ENCODE data around the gene PDP2. TPM values are rescaled to one million over a fixed set of nuclear protein-coding genes. Genes with fewer than 3 reads are reported as not detected.

The PDP2 gene
- total and polyA plus RNA-seq, 10 of the 15 experiments (the other 5 are each of a cell fraction or from before 2014, with no cell fraction given), result 1.9 to 31.1 (median 6.2) TPM

GRCh38 chr16:66856184-66856730, 24.1 kb upstream of the PDP2 start:
- no peak overlapping the region for H3K27ac ChIP-seq (ENCODE audit: control insufficient read depth, insufficient read depth)
- peaks cover 4% of the 10 kb centered on the region for H3K4me1 ChIP-seq (ENCODE audit: control insufficient read depth, insufficient read depth, low read length)
- ATAC-seq (no peak), FAIRE-seq (no peak), DNase-seq (ENCODE audit: low read depth, low spot score) (no peak)
- in situ Hi-C loops (cut with MboI), result no loop called here
- no peaks in the 10 kb centered on the region for H3K79me2 ChIP-seq (ENCODE audit: control insufficient read depth, insufficient read depth, low read length)
- no peaks in the 10 kb centered on the region for H3K9me3 ChIP-seq (replicated peaks; ENCODE audit: control insufficient read depth, insufficient read depth, low read length)
- ChIA-PET SMC1A (ENCODE audit: uncharacterized antibody, unreplicated experiment) (interaction anchor here (0.6 kb wide), 1 partner anchor 414 kb away, joined by 3 read pairs; no protein-coding TSS in a partner anchor), RAD21 (ENCODE audit: unreplicated experiment) (interaction anchor here (0.9 to 1.4 kb wide), 2 partner anchors 10 to 12 kb away, joined by 3 read pairs; no protein-coding TSS in a partner anchor), POLR2A (no interaction called here), CTCF (interaction anchor here (0.8 to 4.4 kb wide), 4 partner anchors 8 to 116 kb away, joined by 3 to 31 read pairs (median 4); partner anchors contain the start of gene NAE1)
- H3K9ac ChIP-seq (ENCODE audit: control insufficient read depth, insufficient read depth, low read length), result no peak overlapping the region
- H3K27me3 ChIP-seq (replicated peaks in 1 of 2; ENCODE audit: control insufficient read depth in 2 of 2, insufficient read depth in 2 of 2, low read length in 1 of 2), result no peaks in the 10 kb centered on the region
- H3K4me2 ChIP-seq (ENCODE audit: control insufficient read depth, insufficient read depth), result no peak overlapping the region
- no peaks in the 10 kb centered on the region for H4K20me1 ChIP-seq (ENCODE audit: control insufficient read depth, insufficient read depth)
- WGBS (ENCODE audit: insufficient coverage, insufficient replicate concordance, low lambda C conversion rate, missing lambda C conversion rate), result 36% methylated on average over 6 of the region's 6 CpGs
- TF ChIP-seq BCLAF1 (IDR thresholded peaks at IDR 0.05) (no peak), ATF2 (IDR thresholded peaks at IDR 0.05; ENCODE audit: low read length) (no peak), TCF7 (IDR thresholded peaks at IDR 0.05; ENCODE audit: borderline replicate concordance) (no peak), POLR2A (IDR thresholded peaks at IDR 0.05; ENCODE audit: low read depth, low read length) (no peak), YBX1 (IDR thresholded peaks at IDR 0.05) (no peak), SP1 (IDR thresholded peaks at IDR 0.05; ENCODE audit: low read depth, low read length) (no peak), ESRRA (IDR thresholded peaks at IDR 0.05; ENCODE audit: low read length) (no peak), RFX5 (IDR thresholded peaks at IDR 0.05; ENCODE audit: low read depth, low read length) (no peak), SREBF2 (IDR thresholded peaks at IDR 0.05; ENCODE audit: low read length) (no peak)
- H3K4me3 ChIP-seq, result no peak overlapping the region
- intact Hi-C loops (cut with micrococcal nuclease; ENCODE audit: unreplicated experiment), result no loop called here
- no TSS peak for BruUV-seq (replicated peaks)
- H3K36me3 ChIP-seq (ENCODE audit: control insufficient read depth in 2 of 2, insufficient read depth in 2 of 2, low read length in 1 of 2), result no peaks in the 10 kb centered on the region
- no peak overlapping the region for H2AFZ ChIP-seq (ENCODE audit: control insufficient read depth, low read depth, low read length)

Data from GM12878 (cell line).